Measurements from ENCODE around the gene NTHL1.

- TF ChIP-seq EP300 (IDR thresholded peaks at IDR 0.05; ENCODE audit: borderline replicate concordance) (no peak), RAD21 (IDR thresholded peaks at IDR 0.05; ENCODE audit: low read depth) (no peak), TAF1 (IDR thresholded peaks at IDR 0.05; ENCODE audit: low read depth) (no peak), CREB1 (IDR thresholded peaks at IDR 0.05; ENCODE audit: low read depth) (no peak), USF1 (IDR thresholded peaks at IDR 0.05) (no peak), FOXM1 (IDR thresholded peaks at IDR 0.05; ENCODE audit: borderline replicate concordance, low read depth) (no peak)
- TF ChIP-seq, protein P1, sequence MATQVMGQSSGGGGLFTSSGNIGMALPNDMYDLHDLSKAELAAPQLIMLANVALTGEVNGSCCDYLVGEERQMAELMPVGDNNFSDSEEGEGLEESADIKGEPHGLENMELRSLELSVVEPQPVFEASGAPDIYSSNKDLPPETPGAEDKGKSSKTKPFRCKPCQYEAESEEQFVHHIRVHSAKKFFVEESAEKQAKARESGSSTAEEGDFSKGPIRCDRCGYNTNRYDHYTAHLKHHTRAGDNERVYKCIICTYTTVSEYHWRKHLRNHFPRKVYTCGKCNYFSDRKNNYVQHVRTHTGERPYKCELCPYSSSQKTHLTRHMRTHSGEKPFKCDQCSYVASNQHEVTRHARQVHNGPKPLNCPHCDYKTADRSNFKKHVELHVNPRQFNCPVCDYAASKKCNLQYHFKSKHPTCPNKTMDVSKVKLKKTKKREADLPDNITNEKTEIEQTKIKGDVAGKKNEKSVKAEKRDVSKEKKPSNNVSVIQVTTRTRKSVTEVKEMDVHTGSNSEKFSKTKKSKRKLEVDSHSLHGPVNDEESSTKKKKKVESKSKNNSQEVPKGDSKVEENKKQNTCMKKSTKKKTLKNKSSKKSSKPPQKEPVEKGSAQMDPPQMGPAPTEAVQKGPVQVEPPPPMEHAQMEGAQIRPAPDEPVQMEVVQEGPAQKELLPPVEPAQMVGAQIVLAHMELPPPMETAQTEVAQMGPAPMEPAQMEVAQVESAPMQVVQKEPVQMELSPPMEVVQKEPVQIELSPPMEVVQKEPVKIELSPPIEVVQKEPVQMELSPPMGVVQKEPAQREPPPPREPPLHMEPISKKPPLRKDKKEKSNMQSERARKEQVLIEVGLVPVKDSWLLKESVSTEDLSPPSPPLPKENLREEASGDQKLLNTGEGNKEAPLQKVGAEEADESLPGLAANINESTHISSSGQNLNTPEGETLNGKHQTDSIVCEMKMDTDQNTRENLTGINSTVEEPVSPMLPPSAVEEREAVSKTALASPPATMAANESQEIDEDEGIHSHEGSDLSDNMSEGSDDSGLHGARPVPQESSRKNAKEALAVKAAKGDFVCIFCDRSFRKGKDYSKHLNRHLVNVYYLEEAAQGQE (IDR thresholded peaks at IDR 0.05; ENCODE audit: low read depth), result no peak
Measured at GRCh38 chr16:2025878-2026460, 21.7 kb downstream of the NTHL1 start.

Data from Ishikawa (cell line).